NCI-H146 treated with DMSO at 0.1 percent for 48 hours (cell line): ENCODE results near the gene PAPPA.

Experiments used
- DNase-seq: peaks from one replicate; lab custom pipeline; 2025; ENCODE audit not compliant: unreplicated experiment; lab: John Stamatoyannopoulos, UW

PAPPA gene

GRCh38 chr9:116223926-116224325 lies 70.3 kb downstream of the PAPPA start:
- no peak for DNase-seq

DNA sequence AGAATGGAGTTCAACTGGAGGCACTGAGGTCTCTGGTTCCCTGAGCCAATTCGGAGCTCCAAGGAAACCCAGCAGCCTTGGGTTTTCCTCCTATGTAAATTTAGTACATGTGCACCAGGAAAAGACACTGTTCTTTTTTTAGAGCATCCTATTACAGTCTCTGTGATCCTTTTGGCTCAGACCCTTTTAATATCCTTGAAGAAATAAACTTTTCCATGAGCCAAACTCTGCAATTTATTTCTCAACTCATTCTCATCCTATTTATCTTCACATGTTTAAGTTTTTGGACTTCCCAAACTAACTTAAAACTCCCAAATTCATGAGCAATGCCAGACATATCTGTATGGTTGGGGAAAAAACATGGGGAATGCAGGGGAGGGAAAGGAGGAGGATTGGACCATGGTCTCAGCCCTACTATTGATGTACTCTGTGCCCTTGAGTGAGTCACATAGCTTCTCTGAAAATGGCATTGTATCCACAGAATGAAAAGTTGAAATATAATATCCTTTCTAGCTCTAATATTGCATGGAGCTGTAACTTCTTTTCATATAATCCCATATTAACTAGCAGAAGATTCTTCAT lies 76.6 kb downstream of the PAPPA start:
- DNase-seq: no peak

DNA sequence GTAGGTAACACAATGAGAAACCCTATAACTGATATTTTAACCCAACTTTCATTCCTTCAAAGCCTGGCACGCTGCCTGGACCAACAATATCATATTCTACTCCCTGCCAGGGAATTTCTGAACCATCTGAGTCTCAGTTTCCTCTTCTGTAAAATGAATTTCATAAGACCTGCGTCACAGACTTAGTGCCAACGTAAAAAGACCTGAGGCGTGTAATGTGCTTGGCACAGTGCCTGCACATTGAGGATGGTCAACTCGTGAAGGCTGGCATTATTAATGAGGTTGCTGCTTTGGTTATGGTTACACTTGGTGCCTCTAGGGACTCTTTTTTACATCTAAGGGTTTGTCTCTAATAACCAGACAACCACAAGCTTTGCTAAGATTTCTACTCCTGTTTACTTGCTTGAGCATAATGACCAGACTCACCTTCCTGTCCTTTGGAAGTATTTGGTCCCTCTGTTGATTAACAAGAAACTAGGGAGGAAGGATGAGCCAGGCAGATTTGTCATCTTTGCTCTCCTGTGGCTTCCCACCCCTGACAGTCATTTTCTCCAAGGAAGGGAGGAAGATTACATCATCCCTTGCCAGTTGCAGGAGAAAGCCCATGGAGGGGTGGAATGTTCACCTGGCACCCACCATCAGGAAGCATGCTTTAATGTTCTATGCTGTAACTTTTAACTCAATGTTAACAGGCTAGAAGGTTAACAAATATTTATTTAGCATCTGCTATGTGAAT lies 79.0 kb downstream of the PAPPA start:
- no peak for DNase-seq

DNA sequence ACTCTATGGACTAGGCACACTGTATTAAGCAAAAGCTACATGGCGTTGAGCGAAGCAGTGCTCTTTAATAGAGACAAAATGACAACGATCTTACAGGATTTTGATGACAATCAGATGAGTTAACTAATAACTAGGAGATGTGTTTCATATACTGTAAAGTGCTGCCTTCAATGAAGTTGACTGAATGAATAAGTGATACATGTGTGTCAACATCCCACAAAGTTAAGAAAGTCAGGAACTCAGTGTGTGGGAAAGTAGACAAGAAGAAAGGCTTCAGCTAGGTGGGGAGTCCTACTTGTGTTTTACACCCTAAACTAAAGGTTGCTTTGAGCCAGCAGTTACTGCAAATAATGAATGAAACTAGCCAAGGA lies 79.6 kb downstream of the PAPPA start:
- no peak for DNase-seq

DNA sequence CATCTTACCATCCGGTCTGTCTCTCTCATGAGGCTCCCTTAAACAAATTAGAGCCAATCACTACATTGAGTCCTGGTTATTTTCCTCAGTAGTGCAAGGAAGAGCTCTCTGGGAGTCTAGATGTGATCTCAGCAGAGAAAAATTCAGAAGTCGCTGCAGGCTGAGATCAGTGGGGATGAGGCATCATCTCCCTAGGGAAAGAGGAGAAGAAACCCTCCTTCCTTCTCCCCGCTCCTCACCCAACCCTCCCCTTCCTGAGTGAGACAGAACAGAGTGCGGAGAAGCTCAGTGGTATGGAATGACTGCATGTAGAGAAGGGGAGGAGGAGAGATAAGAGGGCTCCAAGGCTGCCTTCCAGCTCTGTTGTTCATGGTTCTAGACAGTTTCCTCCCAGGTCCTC lies 80.5 kb downstream of the PAPPA start:
- DNase-seq: no peak

- no peak for DNase-seq
Observed at GRCh38 chr9:116236979-116237378, 83.4 kb downstream of the PAPPA start.

GRCh38 chr9:116237456-116237855 lies 83.9 kb downstream of the PAPPA start:
- no peak for DNase-seq

- no peak for DNase-seq
Observed at GRCh38 chr9:116238225-116238624, 84.6 kb downstream of the PAPPA start.

GRCh38 chr9:116238776-116239340 lies 85.3 kb downstream of the PAPPA start:
- no peak for DNase-seq

- no peak for DNase-seq
Observed at GRCh38 chr9:116243708-116244107, 90.1 kb downstream of the PAPPA start.

DNA sequence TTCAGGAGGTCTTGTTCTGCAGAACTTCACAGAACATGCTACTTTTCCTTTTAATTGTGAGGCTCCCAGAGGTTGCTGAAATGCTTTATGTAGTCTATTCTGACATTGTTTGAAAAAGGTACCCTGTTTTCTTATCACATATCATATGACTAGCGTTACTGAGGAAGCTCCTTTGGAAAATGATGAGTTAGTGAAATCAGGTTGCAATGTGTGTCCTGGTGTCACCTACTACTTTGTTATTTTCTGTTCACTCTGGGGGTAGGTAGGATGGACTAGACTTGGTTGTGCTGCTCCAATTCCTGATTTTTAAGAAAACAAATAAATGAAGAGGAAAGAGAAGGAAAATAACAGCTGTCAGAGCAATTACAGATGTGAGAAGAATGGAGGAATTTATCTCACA lies 93.7 kb downstream of the PAPPA start:
- DNase-seq: no peak

DNA sequence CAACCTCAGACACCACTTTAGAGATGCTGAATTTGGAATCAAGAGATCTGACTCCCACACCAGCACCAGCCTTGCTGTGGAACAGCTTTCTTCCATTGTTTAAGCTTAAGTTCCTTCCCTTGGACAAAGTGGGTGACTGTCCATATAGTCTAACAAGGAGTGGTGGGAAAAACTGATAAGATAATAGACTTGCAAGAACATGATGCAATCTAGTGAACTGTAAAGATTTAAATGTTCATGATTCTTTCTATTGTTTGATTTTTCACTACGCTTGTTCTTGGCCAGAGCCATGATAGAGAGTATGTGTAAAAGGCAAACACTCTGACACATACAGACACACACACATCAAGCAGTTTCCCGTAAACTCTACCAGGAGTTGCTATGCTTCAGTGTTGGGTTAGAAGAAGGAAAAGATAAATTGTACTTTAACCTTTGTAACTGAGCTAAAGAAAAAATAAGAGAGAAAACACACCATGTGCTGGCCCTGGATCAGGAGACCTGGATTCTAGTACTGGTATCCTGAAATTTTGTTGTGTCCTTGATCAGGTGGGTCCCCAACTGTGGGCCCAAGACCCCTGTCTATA lies 94.3 kb downstream of the PAPPA start:
- DNase-seq: no peak

DNA sequence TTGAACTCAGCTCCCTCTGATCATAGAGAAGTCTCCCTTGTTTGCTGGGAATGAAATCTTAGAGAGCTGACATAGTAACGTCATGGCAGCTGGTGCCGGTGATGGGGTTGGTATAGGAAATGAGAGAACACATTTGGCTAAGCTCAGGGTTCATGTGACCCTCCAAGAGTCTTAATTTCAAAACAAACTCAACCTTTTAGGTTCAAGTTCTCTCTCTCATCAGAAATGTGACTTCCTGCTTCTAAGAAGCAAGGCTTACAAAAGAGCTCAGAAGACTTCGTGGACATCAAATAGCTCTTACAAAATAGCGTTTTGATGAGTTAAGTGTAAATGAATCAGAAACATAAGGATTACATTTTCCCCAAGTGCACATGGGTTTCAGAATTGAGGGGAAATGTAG lies 97.3 kb downstream of the PAPPA start:
- DNase-seq: no peak

GRCh38 chr9:116251366-116251765 lies 97.8 kb downstream of the PAPPA start:
- no peak for DNase-seq

- DNase-seq: no peak
Observed at GRCh38 chr9:116260531-116260930, 106.9 kb downstream of the PAPPA start.

DNA sequence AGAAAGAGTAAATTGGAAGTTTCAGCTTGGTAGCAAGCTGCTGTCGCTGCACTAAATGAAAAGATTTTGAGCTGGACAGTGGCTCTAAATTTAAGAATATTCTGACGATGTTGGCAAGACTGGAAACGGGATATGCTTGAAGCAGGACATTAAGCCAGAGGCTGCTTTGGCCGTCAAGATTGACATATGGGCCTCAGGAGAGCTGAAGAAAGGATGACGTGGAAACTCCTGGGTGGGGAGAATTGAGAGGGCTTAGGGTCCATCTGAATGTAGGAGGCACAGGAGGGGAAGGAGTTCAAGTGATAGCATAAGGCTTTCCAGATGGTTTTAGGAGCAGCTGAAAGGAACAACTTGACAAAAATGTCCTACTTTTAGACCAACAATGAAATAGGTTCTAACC lies 108.9 kb downstream of the PAPPA start:
- no peak for DNase-seq

- DNase-seq: no peak
Observed at GRCh38 chr9:116264361-116264760, 110.8 kb downstream of the PAPPA start.

DNA sequence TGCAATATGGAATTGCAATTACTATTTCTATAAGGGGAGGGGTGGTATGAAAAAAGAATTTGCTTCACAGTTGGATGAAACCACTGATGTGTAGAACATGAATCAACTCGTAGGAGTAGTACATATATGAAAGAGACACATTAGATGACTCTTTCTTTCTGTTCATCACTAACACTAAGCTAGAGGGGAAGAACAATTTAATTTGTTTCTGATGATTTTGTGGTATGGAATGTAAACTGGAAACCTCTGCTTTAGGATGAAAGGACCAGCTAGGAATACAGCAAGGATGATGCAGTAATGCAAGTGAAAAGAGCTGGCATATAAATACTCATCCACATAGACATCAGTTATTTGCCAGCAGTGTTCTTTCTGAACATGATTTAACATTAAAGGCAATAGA lies 113.4 kb downstream of the PAPPA start:
- DNase-seq: no peak

- DNase-seq: no peak
Observed at GRCh38 chr9:116269250-116269649, 115.7 kb downstream of the PAPPA start.

DNA sequence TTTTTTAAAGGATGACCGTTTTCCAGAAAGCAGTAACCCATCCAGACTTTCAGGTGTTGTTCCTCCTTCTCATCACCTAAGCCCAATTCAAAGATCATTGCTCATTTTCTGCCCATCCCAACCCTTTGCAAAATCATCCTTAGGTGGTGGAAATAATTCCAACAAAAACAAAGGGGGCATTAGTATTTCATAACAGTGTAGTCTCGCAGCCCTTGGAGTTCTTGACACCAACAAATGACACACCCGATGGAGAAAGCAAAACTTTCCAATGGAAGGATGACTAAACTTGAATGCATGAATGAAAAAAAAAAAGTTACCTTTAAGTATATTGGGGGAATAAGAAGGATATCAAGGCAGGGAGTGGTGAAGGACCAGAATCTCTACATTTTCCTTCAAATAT lies 117.0 kb downstream of the PAPPA start:
- no peak for DNase-seq

DNA sequence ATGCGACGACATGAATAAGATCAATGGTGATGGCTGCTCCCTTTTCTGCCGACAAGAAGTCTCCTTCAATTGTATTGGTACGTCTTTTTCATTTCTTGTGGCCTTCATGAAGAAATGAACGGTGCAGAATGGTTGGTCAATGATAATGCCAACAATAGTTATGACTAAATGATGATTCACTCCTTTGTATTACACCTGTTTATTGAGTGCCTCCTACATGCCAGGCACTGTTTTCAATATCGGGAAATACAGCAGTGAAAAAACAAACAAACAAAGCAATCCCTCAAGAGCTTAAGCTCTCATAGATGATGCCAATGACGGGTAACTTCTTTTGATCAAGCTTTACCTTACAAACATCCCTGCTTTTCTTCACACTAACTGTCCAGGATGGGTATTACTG lies 117.7 kb downstream of the PAPPA start:
- DNase-seq: no peak

DNA sequence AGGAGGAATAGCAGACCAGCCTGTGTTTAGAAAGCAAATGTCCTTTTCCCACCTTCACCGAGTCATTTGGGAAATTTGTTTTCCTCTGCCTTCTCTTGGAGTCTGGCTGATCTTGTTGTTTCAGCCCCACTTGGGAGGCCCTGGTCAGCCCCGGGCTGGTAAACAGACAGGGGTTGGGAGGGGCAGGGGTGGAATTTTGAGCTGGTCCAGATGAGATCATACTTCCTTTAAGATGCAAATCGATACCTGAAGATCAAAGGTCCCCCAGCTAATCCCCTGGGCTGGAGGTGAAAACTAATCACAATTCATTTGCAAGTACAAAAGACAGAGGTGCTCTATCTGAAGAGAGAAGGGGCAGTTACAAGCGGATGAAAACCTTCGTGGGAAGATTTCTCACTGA lies 118.4 kb downstream of the PAPPA start:
- no peak for DNase-seq
